Testis (tissue), 3 donors: ENCODE results near the gene UNG. TPM values are rescaled to one million over a fixed set of nuclear protein-coding genes. Genes with fewer than 3 reads are reported as not detected.

Source experiments
- DNase-seq: peaks from one replicate; pipeline ENCODE4 v3.0.0-alpha.2; 2019
- H3K27ac ChIP-seq, 2 donors: fragments of 200-600 bp; sonication (generic); one replicate each; pipeline ENCODE4 v1.5.1; 2019
- H3K27me3 ChIP-seq: fragments of 200-600 bp; sonication (generic); one replicate; pipeline ENCODE4 v1.5.1; 2019
- H3K36me3 ChIP-seq: fragments of 200-600 bp; sonication (generic); one replicate; pipeline ENCODE4 v1.5.1; 2017; ENCODE audit warnings: low read depth; ENCODE audit errors: missing control alignments
- H3K4me1 ChIP-seq: fragments of 200-600 bp; sonication (generic); one replicate; pipeline ENCODE4 v1.5.1; 2019
- H3K4me3 ChIP-seq, 2 donors: fragments of 200-600 bp; sonication (generic); one replicate each; pipeline ENCODE4 v1.5.1; 2017 to 2019
- H3K9me3 ChIP-seq: fragments of 200-600 bp; sonication (generic); one replicate; pipeline ENCODE4 v1.5.1; 2017
- POLR2A ChIP-seq: fragments of 450-650 bp; IDR thresholded peaks from one replicate; pipeline ENCODE4 v1.6.1; 2017; ENCODE audit warnings: antibody characterized with exemption, mild to moderate bottlenecking, moderate library complexity
- WGBS, 2 donors: methylation state at CpG; one replicate each; pipeline ENCODE4 v1.1.5; 2018; 5-methylcytosine and 5-hydroxymethylcytosine counted together
- intact Hi-C: fragments of 100-400 bp; cut with DNase I; formaldehyde crosslinking; loops from one replicate; pipeline ENCODE4 v1.15.1; 2023; ENCODE audit warnings: low total_unique reads
- polyA plus RNA-seq: library from polyadenylated mRNA; stranded (reverse); fragments of 350-450 nt; fragmentation: Illumina TruSeq; extraction: RNeasy Lipid Tissue Mini Kit (QIAGEN cat#74804); gene quantifications from one replicate; pipeline ENCODE4 v1.2.3, GENCODE V29; 2014; ENCODE audit warnings: low read depth, low replicate concordance; ENCODE audit not compliant: insufficient read depth
- total RNA-seq, 2 donors: library from RNA; depleted of rRNA; stranded (reverse); fragments of >200 nt; gene quantifications; one replicate each; pipeline ENCODE4 v1.2.3, GENCODE V29; 2016
- TF ChIP-seq, protein P1 (sequence below), 3 experiments: fragments of 450-650 bp in 2 of 3; fragments of 200-600 bp in 1 of 3; sonication (generic) in 1 of 3; IDR thresholded peaks; one replicate each; pipeline ENCODE4 v1.5.1; 2016 to 2019; ENCODE audit warnings: antibody characterized with exemption in 3 of 3, mild to moderate bottlenecking in 2 of 3, moderate library complexity in 1 of 3

Gene UNG
- total and polyA plus RNA-seq, 3 donors from 2014 or later: 55.3 to 81.5 (median 80.2) TPM

DNA sequence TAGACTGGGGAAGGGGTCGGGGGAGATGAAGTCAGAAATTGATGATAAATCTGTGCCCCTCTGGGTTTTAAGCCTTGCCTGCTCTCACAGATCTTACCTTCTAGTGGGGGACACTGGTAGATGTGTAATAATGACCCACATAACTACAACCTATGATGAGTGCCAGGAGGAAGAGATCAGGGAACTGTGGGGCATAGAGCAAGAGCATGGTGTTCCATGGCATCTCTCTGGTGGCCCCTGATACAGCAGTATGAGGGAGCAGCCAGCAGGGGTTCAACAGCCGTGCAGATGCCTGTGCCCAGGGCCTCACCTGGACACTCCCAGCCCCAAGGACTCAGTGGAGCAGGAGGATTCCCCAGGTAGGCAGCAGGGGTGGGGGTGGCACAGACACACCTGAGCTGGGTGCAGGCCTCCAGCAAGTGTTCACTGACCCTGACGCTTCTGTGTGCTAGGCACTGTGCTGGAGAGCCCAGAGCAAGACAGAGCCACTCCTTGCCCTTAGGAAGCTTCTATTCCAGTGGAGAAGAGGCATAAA is 24.0 kb downstream of the UNG start:
- no peaks in the 10 kb centered on the region for H3K27me3 ChIP-seq
- no peaks in the 10 kb centered on the region for H3K36me3 ChIP-seq
- no peaks in the 10 kb centered on the region for H3K9me3 ChIP-seq
- peaks cover 34% of the 10 kb centered on the region for H3K4me1 ChIP-seq
- H3K4me3 ChIP-seq: no peak overlapping the region
- TF ChIP-seq POLR2A: no peak
- TF ChIP-seq, protein P1, sequence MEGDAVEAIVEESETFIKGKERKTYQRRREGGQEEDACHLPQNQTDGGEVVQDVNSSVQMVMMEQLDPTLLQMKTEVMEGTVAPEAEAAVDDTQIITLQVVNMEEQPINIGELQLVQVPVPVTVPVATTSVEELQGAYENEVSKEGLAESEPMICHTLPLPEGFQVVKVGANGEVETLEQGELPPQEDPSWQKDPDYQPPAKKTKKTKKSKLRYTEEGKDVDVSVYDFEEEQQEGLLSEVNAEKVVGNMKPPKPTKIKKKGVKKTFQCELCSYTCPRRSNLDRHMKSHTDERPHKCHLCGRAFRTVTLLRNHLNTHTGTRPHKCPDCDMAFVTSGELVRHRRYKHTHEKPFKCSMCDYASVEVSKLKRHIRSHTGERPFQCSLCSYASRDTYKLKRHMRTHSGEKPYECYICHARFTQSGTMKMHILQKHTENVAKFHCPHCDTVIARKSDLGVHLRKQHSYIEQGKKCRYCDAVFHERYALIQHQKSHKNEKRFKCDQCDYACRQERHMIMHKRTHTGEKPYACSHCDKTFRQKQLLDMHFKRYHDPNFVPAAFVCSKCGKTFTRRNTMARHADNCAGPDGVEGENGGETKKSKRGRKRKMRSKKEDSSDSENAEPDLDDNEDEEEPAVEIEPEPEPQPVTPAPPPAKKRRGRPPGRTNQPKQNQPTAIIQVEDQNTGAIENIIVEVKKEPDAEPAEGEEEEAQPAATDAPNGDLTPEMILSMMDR (IDR thresholded peaks at IDR 0.05): no peak
- no peak overlapping the region for H3K27ac ChIP-seq
- no peak for DNase-seq
- intact Hi-C loops: no loop called here
- WGBS, 2 donors: 92 to 94% methylated on average over 2 to 3 of the region's 3 CpGs

DNA sequence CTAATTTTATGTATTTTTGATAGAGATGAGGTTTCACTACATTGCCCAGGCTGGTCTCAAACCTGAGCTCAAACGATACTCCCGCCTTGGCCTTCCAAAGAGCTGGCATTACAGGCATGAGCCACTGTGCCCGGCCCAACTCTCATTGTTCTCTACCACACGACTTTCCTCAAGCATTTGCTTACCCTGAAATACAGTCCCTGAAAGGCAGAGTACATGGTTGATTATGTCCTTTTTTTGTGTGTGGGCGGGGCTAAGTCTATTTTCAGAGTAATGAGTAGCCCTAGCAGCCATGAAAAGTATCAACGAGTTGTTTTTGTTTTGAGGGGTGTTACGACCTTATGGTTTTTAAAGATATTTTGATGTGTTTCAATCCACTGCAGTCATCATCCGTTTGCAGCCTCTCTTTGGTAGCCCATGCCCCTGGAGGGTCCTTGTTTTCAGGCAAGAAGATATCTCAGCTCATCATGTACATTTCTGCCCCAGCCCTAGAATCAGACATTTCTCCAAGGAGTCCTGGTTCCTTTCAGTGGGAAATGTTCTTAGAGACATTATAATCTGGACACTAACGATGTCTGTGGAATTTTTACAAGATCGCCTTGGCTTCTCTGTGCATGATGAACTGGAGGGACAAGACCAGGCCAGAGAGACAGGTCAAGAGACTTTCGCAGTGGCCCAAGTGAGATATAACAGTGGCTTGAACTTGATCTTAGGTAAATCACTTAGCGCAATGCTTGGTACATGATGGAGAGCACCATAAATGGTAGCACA is 27.7 kb downstream of the UNG start:
- Histone ChIP-seq H3K36me3 (no peaks in the 10 kb centered on the region), H3K27me3 (no peaks in the 10 kb centered on the region), H3K4me3 (no peak overlapping the region), H3K27ac (peak overlapping the region in 1 of 2 donors; percentile 14), H3K9me3 (no peaks in the 10 kb centered on the region), H3K4me1 (peaks cover 4% of the 10 kb centered on the region)
- 70 to 74% methylated on average over 12 of the region's 12 CpGs for WGBS, 2 donors
- TF ChIP-seq, protein P1 (IDR thresholded peaks at IDR 0.05): no peak
- TF ChIP-seq POLR2A: no peak
- DNase-seq: no peak
- intact Hi-C loops: no loop called here

DNA sequence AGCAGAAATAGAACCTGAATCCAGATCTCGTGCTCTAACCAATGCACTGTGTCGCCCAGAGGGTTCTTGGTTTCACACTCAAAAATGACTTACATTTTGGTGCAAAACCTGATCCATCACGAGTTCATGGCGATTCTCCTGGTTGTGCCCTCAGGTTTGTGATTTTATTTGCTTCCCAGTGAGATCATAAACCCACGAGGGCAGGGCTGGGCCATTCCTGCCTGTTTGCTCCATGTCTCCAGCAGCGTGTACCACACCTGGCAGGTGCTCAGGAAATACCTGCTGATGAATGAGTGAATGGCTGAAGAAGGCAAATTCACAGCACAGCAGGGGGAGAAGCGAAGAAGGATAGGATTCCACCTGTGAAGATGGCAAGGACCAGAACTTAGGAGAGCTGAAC is 28.4 kb downstream of the UNG start:
- TF ChIP-seq, protein P1 (IDR thresholded peaks at IDR 0.05): no peak
- TF ChIP-seq POLR2A: no peak
- Histone ChIP-seq H3K36me3 (no peaks in the 10 kb centered on the region), H3K4me1 (no peaks in the 10 kb centered on the region), H3K9me3 (no peaks in the 10 kb centered on the region), H3K4me3 (no peak overlapping the region), H3K27me3 (no peaks in the 10 kb centered on the region), H3K27ac (peak overlapping the region in 1 of 2 donors; percentile 14)
- intact Hi-C loops: no loop called here
- 86 to 94% methylated on average over 7 of the region's 7 CpGs for WGBS, 2 donors
- no peak for DNase-seq

- Histone ChIP-seq H3K36me3 (no peaks in the 10 kb centered on the region), H3K9me3 (no peaks in the 10 kb centered on the region), H3K4me1 (no peaks in the 10 kb centered on the region), H3K27me3 (no peaks in the 10 kb centered on the region), H3K27ac (no peak overlapping the region), H3K4me3 (no peak overlapping the region)
- no peak for TF ChIP-seq POLR2A
- TF ChIP-seq, protein P1 (IDR thresholded peaks at IDR 0.05): no peak
- no peak for DNase-seq
- WGBS, 2 donors: 60 to 82% methylated on average over 3 of the region's 3 CpGs
- intact Hi-C loops: no loop called here
Observed at GRCh38 chr12:109126784-109127183, 29.4 kb downstream of the UNG start.
